NB4 (cell line): ENCODE measurements around the gene RASSF5.

Experiments used
- DNase-seq: peaks from one replicate; pipeline ENCODE4 v3.0.0; 2010; ENCODE audit warnings: low read depth
- H3K4me3 ChIP-seq: one replicate; pipeline ENCODE4 v1.5.1; 2011; ENCODE audit warnings: mild to moderate bottlenecking, low read depth, low read length, moderate library complexity
- CTCF ChIP-seq: IDR thresholded peaks from one replicate; pipeline ENCODE4 v1.5.1; 2012; ENCODE audit warnings: low read depth, low read length
- MAX ChIP-seq: IDR thresholded peaks from 2 replicates; pipeline ENCODE4 v1.6.1; 2011; ENCODE audit warnings: low read depth, low read length
- MYC ChIP-seq: IDR thresholded peaks from 2 replicates; pipeline ENCODE4 v1.6.1; 2011; ENCODE audit warnings: low read depth, low read length
- POLR2A ChIP-seq: IDR thresholded peaks from 2 replicates; pipeline ENCODE4 v1.6.1; 2011; ENCODE audit warnings: mild to moderate bottlenecking; ENCODE audit not compliant: insufficient read length; ENCODE audit errors: extremely low read depth

RASSF5 gene

GRCh38 chr1:206538086-206538770 is 30.9 kb downstream of the RASSF5 start:
- no peak overlapping the region for H3K4me3 ChIP-seq
- TF ChIP-seq POLR2A (no peak), CTCF (no peak), MAX (no peak), MYC (no peak)
- no peak for DNase-seq

- H3K4me3 ChIP-seq: no peak overlapping the region
- DNase-seq: no peak
- TF ChIP-seq POLR2A: no peak
- no peak for TF ChIP-seq MYC
- no peak for TF ChIP-seq MAX
- TF ChIP-seq CTCF: no peak
These were observed 31.7 kb downstream of the RASSF5 start for GRCh38 chr1:206538901-206539640.

GRCh38 chr1:206540044-206540780 is 32.9 kb downstream of the RASSF5 start:
- TF ChIP-seq MYC (no peak), MAX (no peak), POLR2A (no peak), CTCF (no peak)
- no peak overlapping the region for H3K4me3 ChIP-seq
- no peak for DNase-seq

- TF ChIP-seq MYC (no peak), CTCF (no peak), MAX (no peak), POLR2A (no peak)
- H3K4me3 ChIP-seq: no peak overlapping the region
- no peak for DNase-seq
These were observed 34.0 kb downstream of the RASSF5 start for GRCh38 chr1:206541236-206541833.

- peak; percentile 77 for DNase-seq
- TF ChIP-seq MAX: peak; percentile 100
- TF ChIP-seq MYC: peak; percentile 96
- TF ChIP-seq POLR2A: no peak
- TF ChIP-seq CTCF: peak; percentile 68
- no peak overlapping the region for H3K4me3 ChIP-seq
These were observed 37.4 kb downstream of the RASSF5 start for GRCh38 chr1:206544562-206545257.
